Large intestine (tissue), 3 donors: ENCODE data around the gene JAML. TPM values are rescaled to one million over a fixed set of nuclear protein-coding genes. Genes with fewer than 3 reads are reported as not detected.

Experiments used
- DNase-seq, 2 donors: peaks; one replicate each; pipeline versions ENCODE4 v3.0.0 to v3.0.0-alpha.2; 2013
- H3K27ac ChIP-seq: one replicate; pipeline ENCODE4 v1.5.1; 2013; ENCODE audit warnings: low read length
- H3K27me3 ChIP-seq: 2 replicates; pipeline ENCODE4 v1.6.1; 2013; ENCODE audit warnings: low read length; ENCODE audit not compliant: control insufficient read depth, insufficient read depth
- H3K36me3 ChIP-seq: 2 replicates; pipeline ENCODE4 v1.6.1; 2013; ENCODE audit warnings: low read length; ENCODE audit not compliant: control insufficient read depth, insufficient read depth
- H3K4me1 ChIP-seq: one replicate; pipeline ENCODE4 v1.6.1; 2013; ENCODE audit warnings: low read length; ENCODE audit not compliant: control insufficient read depth, insufficient read depth
- H3K4me3 ChIP-seq: one replicate; pipeline ENCODE4 v1.5.1; 2013; ENCODE audit warnings: low read length
- H3K9me3 ChIP-seq: one replicate; pipeline ENCODE4 v1.6.1; 2013; ENCODE audit warnings: mild to moderate bottlenecking, low read depth, low read length, moderate library complexity; ENCODE audit not compliant: control insufficient read depth
- WGBS: methylation state at CpG from one replicate; pipeline ENCODE4 v1.1.5; 2013; ENCODE audit warnings: low lambda C conversion rate; ENCODE audit not compliant: insufficient coverage; 5-methylcytosine and 5-hydroxymethylcytosine counted together
- polyA plus RNA-seq: library from polyadenylated mRNA; unstranded; fragments of 120-200 nt; gene quantifications from one replicate; pipeline ENCODE4 v1.2.1, GENCODE V29; 2013

JAML gene
- polyA plus RNA-seq, 1 donor, result 35.2 TPM

GRCh38 chr11:118180300-118180703, 44.5 kb downstream of the JAML start:
- Histone ChIP-seq H3K27ac (no peak overlapping the region), H3K9me3 (no peaks in the 10 kb centered on the region), H3K4me1 (peaks cover 3% of the 10 kb centered on the region), H3K27me3 (peaks cover 9% of the 10 kb centered on the region), H3K36me3 (no peaks in the 10 kb centered on the region), H3K4me3 (no peak overlapping the region)
- peak; percentile 28 to 53 for DNase-seq
- WGBS, result no CpG with 5 or more reads among the region's 11 CpGs

GRCh38 chr11:118176778-118177134, 48.1 kb downstream of the JAML start:
- no peaks in the 10 kb centered on the region for H3K36me3 ChIP-seq
- no peaks in the 10 kb centered on the region for H3K9me3 ChIP-seq
- H3K27me3 ChIP-seq, result peaks cover 19% of the 10 kb centered on the region
- 73% methylated on average over 2 of the region's 4 CpGs for WGBS
- no peak overlapping the region for H3K27ac ChIP-seq
- no peak for DNase-seq
- H3K4me3 ChIP-seq, result no peak overlapping the region
- H3K4me1 ChIP-seq, result peaks cover 9% of the 10 kb centered on the region

- 27% methylated on average over 3 of the region's 14 CpGs for WGBS
- peaks cover 23% of the 10 kb centered on the region for H3K27me3 ChIP-seq
- H3K27ac ChIP-seq, result no peak within 1 kb of the TSS
- H3K9me3 ChIP-seq, result no peaks in the 10 kb centered on the region
- no peaks in the 10 kb centered on the region for H3K36me3 ChIP-seq
- H3K4me3 ChIP-seq, result peak within 1 kb of the TSS; percentile 30
- peaks cover 13% of the 10 kb centered on the region for H3K4me1 ChIP-seq
- DNase-seq, result no peak
These were observed 48.6 kb downstream of the JAML start, which contains the start of gene SCN2B for GRCh38 chr11:118175993-118176777. TSS of gene SCN2B (minus strand) at chr11:118176639. CDS start at chr11:118176431, 208 bp downstream.

GRCh38 chr11:118175031-118175992, 49.5 kb downstream of the JAML start:
- no peaks in the 10 kb centered on the region for H3K9me3 ChIP-seq
- H3K27me3 ChIP-seq, result peaks cover 31% of the 10 kb centered on the region
- peaks cover 12% of the 10 kb centered on the region for H3K4me1 ChIP-seq
- peak overlapping the region; percentile 30 for H3K4me3 ChIP-seq
- H3K36me3 ChIP-seq, result no peaks in the 10 kb centered on the region
- no peak for DNase-seq
- no peak overlapping the region for H3K27ac ChIP-seq
- WGBS, result 83% methylated on average over 2 of the region's 13 CpGs

GRCh38 chr11:118174006-118174567, 50.7 kb downstream of the JAML start:
- Histone ChIP-seq H3K27ac (no peak overlapping the region), H3K36me3 (no peaks in the 10 kb centered on the region), H3K9me3 (no peaks in the 10 kb centered on the region), H3K4me1 (peaks cover 16% of the 10 kb centered on the region), H3K4me3 (no peak overlapping the region), H3K27me3 (peaks cover 40% of the 10 kb centered on the region)
- no CpG with 5 or more reads among the region's 9 CpGs for WGBS
- DNase-seq, result no peak

- peaks cover 22% of the 10 kb centered on the region for H3K4me1 ChIP-seq
- H3K36me3 ChIP-seq, result no peaks in the 10 kb centered on the region
- no peak overlapping the region for H3K27ac ChIP-seq
- no peak overlapping the region for H3K4me3 ChIP-seq
- peaks cover 42% of the 10 kb centered on the region for H3K27me3 ChIP-seq
- H3K9me3 ChIP-seq, result no peaks in the 10 kb centered on the region
- no peak for DNase-seq
- WGBS, result no CpG with 5 or more reads among the region's 9 CpGs
These were observed 52.5 kb downstream of the JAML start for GRCh38 chr11:118172356-118172755.

GRCh38 chr11:118171269-118172062, 53.3 kb downstream of the JAML start:
- peak; percentile 55 to 66 for DNase-seq
- Histone ChIP-seq H3K27ac (no peak overlapping the region), H3K36me3 (no peaks in the 10 kb centered on the region), H3K27me3 (peaks cover 44% of the 10 kb centered on the region), H3K4me3 (no peak overlapping the region), H3K9me3 (no peaks in the 10 kb centered on the region), H3K4me1 (peaks cover 22% of the 10 kb centered on the region)
- no CpG with 5 or more reads among the region's 29 CpGs for WGBS

GRCh38 chr11:118170882-118171268, 53.9 kb downstream of the JAML start:
- H3K36me3 ChIP-seq, result no peaks in the 10 kb centered on the region
- H3K27me3 ChIP-seq, result peaks cover 40% of the 10 kb centered on the region
- H3K4me1 ChIP-seq, result peaks cover 22% of the 10 kb centered on the region
- no CpG with 5 or more reads among the region's 8 CpGs for WGBS
- no peaks in the 10 kb centered on the region for H3K9me3 ChIP-seq
- DNase-seq, result no peak
- no peak overlapping the region for H3K27ac ChIP-seq
- no peak overlapping the region for H3K4me3 ChIP-seq

- DNase-seq, result no peak
- no peak overlapping the region for H3K27ac ChIP-seq
- H3K4me3 ChIP-seq, result no peak overlapping the region
- peaks cover 22% of the 10 kb centered on the region for H3K4me1 ChIP-seq
- no peaks in the 10 kb centered on the region for H3K9me3 ChIP-seq
- H3K36me3 ChIP-seq, result no peaks in the 10 kb centered on the region
- peaks cover 37% of the 10 kb centered on the region for H3K27me3 ChIP-seq
- 100% methylated on average over 1 of the region's 9 CpGs for WGBS
These were observed 54.6 kb downstream of the JAML start for GRCh38 chr11:118170231-118170630.
